Measurements from ENCODE around the gene SNRPA.
A peak's percentile ranks its signal among the peaks of the same experiment; 100 is the strongest.

Gene SNRPA

DNA sequence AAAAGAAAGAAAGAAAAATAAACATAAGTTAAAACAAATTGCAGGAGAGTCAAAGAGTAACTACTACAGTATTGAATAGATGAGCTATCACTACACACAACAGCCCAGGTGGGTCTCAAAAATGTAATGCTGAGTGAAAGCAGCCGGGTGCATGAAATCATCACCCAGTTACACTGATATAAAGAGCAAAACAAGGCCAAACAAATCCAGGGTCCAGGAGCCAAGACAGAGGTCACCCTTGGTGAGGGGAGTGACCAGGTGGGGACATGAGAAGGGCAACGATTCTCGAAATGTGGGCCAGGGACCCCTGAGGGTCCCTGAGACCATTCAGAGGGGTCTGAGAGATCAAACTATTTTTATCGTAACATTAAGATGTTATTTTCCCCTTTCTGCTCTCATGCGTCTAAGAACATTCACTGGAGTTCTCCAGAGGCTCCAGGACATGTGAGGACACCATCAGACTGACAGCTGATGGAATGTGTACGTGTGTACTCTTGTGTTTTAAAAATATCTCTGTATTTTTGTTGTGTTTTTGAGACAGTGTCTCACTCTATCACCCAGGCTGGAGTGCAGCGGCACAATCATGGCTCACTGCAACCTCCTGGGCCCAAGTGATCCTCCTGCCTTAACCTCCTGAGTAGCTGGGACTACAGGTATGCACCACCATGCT is 44.9 kb upstream of the SNRPA start:
- TF ChIP-seq, protein P1, sequence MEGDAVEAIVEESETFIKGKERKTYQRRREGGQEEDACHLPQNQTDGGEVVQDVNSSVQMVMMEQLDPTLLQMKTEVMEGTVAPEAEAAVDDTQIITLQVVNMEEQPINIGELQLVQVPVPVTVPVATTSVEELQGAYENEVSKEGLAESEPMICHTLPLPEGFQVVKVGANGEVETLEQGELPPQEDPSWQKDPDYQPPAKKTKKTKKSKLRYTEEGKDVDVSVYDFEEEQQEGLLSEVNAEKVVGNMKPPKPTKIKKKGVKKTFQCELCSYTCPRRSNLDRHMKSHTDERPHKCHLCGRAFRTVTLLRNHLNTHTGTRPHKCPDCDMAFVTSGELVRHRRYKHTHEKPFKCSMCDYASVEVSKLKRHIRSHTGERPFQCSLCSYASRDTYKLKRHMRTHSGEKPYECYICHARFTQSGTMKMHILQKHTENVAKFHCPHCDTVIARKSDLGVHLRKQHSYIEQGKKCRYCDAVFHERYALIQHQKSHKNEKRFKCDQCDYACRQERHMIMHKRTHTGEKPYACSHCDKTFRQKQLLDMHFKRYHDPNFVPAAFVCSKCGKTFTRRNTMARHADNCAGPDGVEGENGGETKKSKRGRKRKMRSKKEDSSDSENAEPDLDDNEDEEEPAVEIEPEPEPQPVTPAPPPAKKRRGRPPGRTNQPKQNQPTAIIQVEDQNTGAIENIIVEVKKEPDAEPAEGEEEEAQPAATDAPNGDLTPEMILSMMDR (IDR thresholded peaks at IDR 0.05; ENCODE audit: low read depth, low read length), result no peak
- DNase-seq (ENCODE audit: extremely low read depth, low read depth), result no peak

DNA sequence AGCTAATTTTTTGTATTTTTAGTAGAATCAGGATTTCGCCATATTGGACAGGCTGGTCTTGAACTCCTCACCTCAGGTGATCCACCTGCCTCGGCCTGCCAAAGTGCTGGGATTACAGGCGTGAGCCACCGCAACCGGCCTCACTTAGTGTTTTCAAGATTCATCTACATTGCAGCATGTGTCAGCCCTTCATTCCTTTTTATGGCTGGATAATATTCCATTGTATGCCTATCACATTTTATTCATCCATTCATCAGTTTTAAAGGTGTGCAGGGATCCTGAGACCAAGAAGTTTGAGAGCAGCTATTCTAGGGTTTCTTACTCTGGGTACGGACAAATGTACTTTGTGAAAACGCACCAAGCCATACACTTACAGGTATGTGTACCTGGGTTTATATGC is 43.4 kb upstream of the SNRPA start:
- no peak for DNase-seq (ENCODE audit: extremely low read depth, low read depth)
- TF ChIP-seq, protein P1 (IDR thresholded peaks at IDR 0.05; ENCODE audit: low read depth, low read length), result no peak

DNA sequence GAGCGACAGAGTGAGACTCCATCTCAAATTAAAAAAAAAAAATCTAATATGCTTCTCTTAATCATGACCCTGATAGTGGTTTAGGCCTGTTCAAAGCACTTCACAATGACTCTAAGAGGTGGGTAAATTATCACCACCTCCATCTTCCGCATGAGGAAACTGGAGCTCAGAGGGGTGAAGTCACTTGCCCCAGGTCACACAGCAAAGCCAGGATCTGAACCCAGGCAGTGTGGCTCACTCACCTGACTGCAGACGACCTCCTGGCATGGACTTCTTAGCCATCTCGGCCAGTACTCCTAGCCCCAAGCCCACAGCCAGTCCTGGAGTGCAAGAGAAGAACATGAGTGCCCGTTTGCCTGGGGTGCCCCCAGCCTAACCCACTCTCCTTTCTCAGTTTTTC is 41.2 kb upstream of the SNRPA start:
- TF ChIP-seq, protein P1 (IDR thresholded peaks at IDR 0.05; ENCODE audit: low read depth, low read length), result no peak
- DNase-seq (ENCODE audit: extremely low read depth, low read depth), result no peak

DNA sequence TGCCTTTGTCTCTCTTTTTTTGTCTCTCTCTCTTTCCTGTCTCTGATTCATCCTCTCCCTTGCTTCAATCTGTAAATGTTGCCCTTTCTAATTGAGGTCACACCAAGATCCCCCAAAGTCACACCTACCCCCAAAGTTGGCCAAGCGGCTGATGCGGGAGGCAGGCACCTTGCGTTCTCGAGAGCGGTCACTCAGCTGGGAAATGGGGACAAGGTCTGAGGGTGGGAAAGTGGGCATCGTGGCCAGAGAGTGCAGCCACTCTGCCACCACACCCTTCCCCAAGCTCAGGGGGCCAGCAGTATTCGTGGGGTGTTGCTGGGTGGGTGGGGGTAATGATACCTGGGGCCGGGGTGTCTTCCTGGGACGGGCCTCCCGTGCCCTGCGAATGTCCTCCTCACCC is 37.1 kb upstream of the SNRPA start:
- TF ChIP-seq, protein P1 (IDR thresholded peaks at IDR 0.05; ENCODE audit: low read depth, low read length), result no peak
- no peak for DNase-seq (ENCODE audit: extremely low read depth, low read depth)

DNA sequence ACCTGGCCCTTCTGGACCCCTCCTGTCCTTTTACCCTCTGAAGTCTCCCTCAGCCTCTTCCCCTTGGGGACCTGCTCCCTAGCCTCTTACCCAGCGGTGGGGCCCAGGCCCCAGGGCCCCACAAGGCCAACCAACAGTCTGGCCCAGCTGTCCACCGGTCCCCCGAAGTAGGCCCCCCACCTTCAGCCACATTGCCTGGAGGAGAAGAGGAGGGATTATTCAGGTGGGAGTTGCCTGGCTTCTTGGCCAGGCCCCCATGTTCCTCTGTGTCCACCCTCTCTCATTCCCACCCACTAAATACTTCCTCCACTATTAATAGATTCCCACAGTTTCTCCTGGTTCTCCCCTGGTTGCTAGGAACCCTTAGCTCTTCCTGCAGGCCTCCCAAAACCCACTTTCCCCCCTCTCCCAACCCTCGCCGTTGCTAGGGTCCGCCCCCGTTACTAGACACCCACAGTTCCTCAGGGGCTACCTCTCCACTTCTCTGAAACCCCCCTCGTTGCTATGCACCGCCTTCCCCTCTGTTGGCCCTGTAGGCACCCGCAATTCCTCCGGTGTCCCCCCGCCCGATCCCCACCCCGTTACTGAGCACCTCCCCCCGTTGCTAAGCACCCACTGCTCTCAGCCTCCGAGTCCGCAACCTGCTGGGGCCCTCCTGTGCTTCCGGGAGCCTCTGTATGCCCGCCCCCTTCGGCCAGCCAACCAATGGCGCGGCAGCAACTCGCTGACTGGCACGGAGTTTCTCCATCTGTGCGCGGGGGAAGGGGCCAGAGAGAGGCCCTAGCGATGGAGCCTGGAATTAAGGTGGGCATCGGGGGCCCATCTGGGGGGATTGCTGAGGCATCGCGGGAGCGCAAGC is 36.3 kb upstream of the SNRPA start:
- TF ChIP-seq, protein P1 (IDR thresholded peaks at IDR 0.05; ENCODE audit: low read depth, low read length), result no peak; the same call in 1 of the 2 replicates
- peak; percentile 83 for DNase-seq (ENCODE audit: extremely low read depth, low read depth)

DNA sequence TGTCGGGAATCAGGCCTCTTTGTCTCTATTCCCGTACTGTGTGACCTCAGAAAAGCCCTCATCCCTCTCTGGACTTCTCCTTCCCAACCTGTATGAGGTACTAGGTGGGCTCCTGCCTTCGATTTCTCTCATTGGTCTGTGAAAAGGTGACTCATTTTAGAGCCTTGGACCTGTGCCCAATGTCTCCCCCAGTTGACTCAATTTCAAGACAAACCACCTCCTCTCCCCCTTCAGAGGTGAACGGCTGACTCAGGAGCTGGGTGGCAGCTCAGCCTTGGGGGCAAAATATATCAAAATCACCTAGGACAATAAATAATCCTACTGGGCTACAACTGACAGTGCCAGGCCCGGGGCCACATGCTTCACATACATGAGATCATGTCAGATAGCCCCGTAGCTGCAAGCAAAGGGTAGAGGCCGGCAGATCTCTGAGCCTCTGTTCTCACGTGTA is 34.9 kb upstream of the SNRPA start:
- TF ChIP-seq, protein P1 (IDR thresholded peaks at IDR 0.05; ENCODE audit: low read depth, low read length), result no peak
- no peak for DNase-seq (ENCODE audit: extremely low read depth, low read depth)

All from AG09319 (cell line).